ENCODE results near the gene PITPNC1. TPM values are rescaled to one million over a fixed set of nuclear protein-coding genes. Genes with fewer than 3 reads are reported as not detected.
"Not testable (repeated sequence)": the region's sequence is repeated elsewhere in the genome, so short reads cannot be mapped to it uniquely, and the experiment has no call there.

Gene PITPNC1
- polyA plus RNA-seq, 4 donors, result 11.2 to 25.7 (median 20.6) TPM

- DNase-seq (ENCODE audit: low read depth in 4 of 4, low spot score in 3 of 4), result no peak
Measured at GRCh38 chr17:67479148-67479547, 102.1 kb downstream of the PITPNC1 start.

- not testable (repeated sequence) for DNase-seq (ENCODE audit: low read depth in 4 of 4, low spot score in 3 of 4)
Measured at GRCh38 chr17:67480959-67481358, 103.9 kb downstream of the PITPNC1 start.

GRCh38 chr17:67481808-67482207 lies 104.7 kb downstream of the PITPNC1 start:
- no peak for DNase-seq (ENCODE audit: low read depth in 4 of 4, low spot score in 3 of 4)

GRCh38 chr17:67482764-67483163 lies 105.7 kb downstream of the PITPNC1 start:
- DNase-seq (ENCODE audit: low read depth in 4 of 4, low spot score in 3 of 4), result no peak

- DNase-seq (ENCODE audit: low read depth in 4 of 4, low spot score in 3 of 4), result no peak
Measured at GRCh38 chr17:67484261-67484660, 107.2 kb downstream of the PITPNC1 start.

- no peak for DNase-seq (ENCODE audit: low read depth in 4 of 4, low spot score in 3 of 4)
Measured at GRCh38 chr17:67485666-67486065, 108.6 kb downstream of the PITPNC1 start.

- no peak for DNase-seq (ENCODE audit: low read depth in 4 of 4, low spot score in 3 of 4)
Measured at GRCh38 chr17:67487506-67487905, 110.4 kb downstream of the PITPNC1 start.

- DNase-seq (ENCODE audit: low read depth in 4 of 4, low spot score in 3 of 4), result no peak
Measured at GRCh38 chr17:67488161-67488560, 111.1 kb downstream of the PITPNC1 start.

- DNase-seq (ENCODE audit: low read depth in 4 of 4, low spot score in 3 of 4), result no peak
Measured at GRCh38 chr17:67488768-67489167, 111.7 kb downstream of the PITPNC1 start.

- DNase-seq (ENCODE audit: low read depth in 4 of 4, low spot score in 3 of 4), result no peak
Measured at GRCh38 chr17:67489273-67489672, 112.2 kb downstream of the PITPNC1 start.

GRCh38 chr17:67490471-67490870 lies 113.4 kb downstream of the PITPNC1 start:
- no peak for DNase-seq (ENCODE audit: low read depth in 4 of 4, low spot score in 3 of 4)

GRCh38 chr17:67491009-67491680 lies 114.1 kb downstream of the PITPNC1 start:
- DNase-seq (ENCODE audit: low read depth in 4 of 4, low spot score in 3 of 4), result no peak

- DNase-seq (ENCODE audit: low read depth in 4 of 4, low spot score in 3 of 4), result no peak
Measured at GRCh38 chr17:67491681-67492024, 114.6 kb downstream of the PITPNC1 start.

- DNase-seq (ENCODE audit: low read depth in 4 of 4, low spot score in 3 of 4), result no peak
Measured at GRCh38 chr17:67492251-67492740, 115.2 kb downstream of the PITPNC1 start.

- no peak for DNase-seq (ENCODE audit: low read depth in 4 of 4, low spot score in 3 of 4)
Measured at GRCh38 chr17:67492824-67493517, 115.9 kb downstream of the PITPNC1 start.

GRCh38 chr17:67493812-67494211 lies 116.7 kb downstream of the PITPNC1 start:
- no peak for DNase-seq (ENCODE audit: low read depth in 4 of 4, low spot score in 3 of 4)

GRCh38 chr17:67495534-67495933 lies 118.5 kb downstream of the PITPNC1 start:
- not testable (repeated sequence) for DNase-seq (ENCODE audit: low read depth in 4 of 4, low spot score in 3 of 4)

GRCh38 chr17:67496286-67496685 lies 119.2 kb downstream of the PITPNC1 start:
- no peak for DNase-seq (ENCODE audit: low read depth in 4 of 4, low spot score in 3 of 4)

- no peak for DNase-seq (ENCODE audit: low read depth in 4 of 4, low spot score in 3 of 4)
Measured at GRCh38 chr17:67499685-67500084, 122.6 kb downstream of the PITPNC1 start.

GRCh38 chr17:67500261-67500660 lies 123.2 kb downstream of the PITPNC1 start:
- no peak for DNase-seq (ENCODE audit: low read depth in 4 of 4, low spot score in 3 of 4)

- DNase-seq (ENCODE audit: low read depth in 4 of 4, low spot score in 3 of 4), result no peak
Measured at GRCh38 chr17:67500677-67501300, 123.7 kb downstream of the PITPNC1 start.

GRCh38 chr17:67502151-67502550 lies 125.1 kb downstream of the PITPNC1 start:
- DNase-seq (ENCODE audit: low read depth in 4 of 4, low spot score in 3 of 4), result no peak

Measured in left renal pelvis (tissue), 4 donors.